H1 (cell line): Measurements from ENCODE around the gene RBBP5. TPM values are rescaled to one million over a fixed set of nuclear protein-coding genes. Genes with fewer than 3 reads are reported as not detected.

ENCODE experiments used
- CTCF ChIA-PET: fragments of 300-600 bp; sonication (Branson Sonifier 250); formaldehyde crosslinking; loops from one replicate; lab custom pipeline; 2021; ENCODE audit not compliant: partially characterized antibody; lab: Charles Lee
- POLR2A ChIA-PET: fragments of 300-600 bp; sonication (Branson Sonifier 250); formaldehyde crosslinking; loops from one replicate; lab custom pipeline; 2021; ENCODE audit warnings: inconsistent platforms; ENCODE audit not compliant: partially characterized antibody; lab: Charles Lee
- DNase-seq, 2 experiments: peaks; one replicate each; pipeline versions ENCODE4 v3.0.0 to v3.0.0-alpha.2; 2010 to 2022; ENCODE audit warnings: low spot score in 2 of 2, low read depth in 1 of 2, mixed read lengths in 1 of 2
- FAIRE-seq: peaks from 2 replicates; lab custom pipeline; 2011; peaks lifted over from hg19 to GRCh38; lab: Jason Lieb, UNC
- H2AFZ ChIP-seq: 2 replicates; pipeline ENCODE4 v1.8.1; 2012; ENCODE audit warnings: low read length, inconsistent platforms
- H2AK5ac ChIP-seq: 2 replicates; pipeline ENCODE4 v1.6.1; 2013; ENCODE audit warnings: low read depth, low read length
- H2BK120ac ChIP-seq: replicated peaks from 2 replicates; pipeline ENCODE3; 2013; ENCODE audit warnings: low read depth, low read length, inconsistent platforms
- H2BK12ac ChIP-seq: 2 replicates; pipeline ENCODE4 v1.6.1; 2013; ENCODE audit warnings: low read depth, low read length
- H2BK15ac ChIP-seq: 2 replicates; pipeline ENCODE4 v1.6.1; 2013; ENCODE audit warnings: low read length
- H2BK20ac ChIP-seq: 2 replicates; pipeline ENCODE4 v1.6.1; 2013; ENCODE audit warnings: low read length
- H2BK5ac ChIP-seq: 2 replicates; pipeline ENCODE4 v1.6.1; 2013; ENCODE audit warnings: low read depth, low read length
- H3K14ac ChIP-seq: 2 replicates; pipeline ENCODE4 v1.6.1; 2013; ENCODE audit warnings: inconsistent platforms; ENCODE audit not compliant: insufficient read length
- H3K18ac ChIP-seq: 2 replicates; pipeline ENCODE4 v1.6.1; 2013; ENCODE audit warnings: low read length; ENCODE audit errors: extremely low read depth
- H3K23ac ChIP-seq: 2 replicates; pipeline ENCODE4 v1.6.1; 2013; ENCODE audit warnings: inconsistent platforms; ENCODE audit not compliant: insufficient read length
- H3K23me2 ChIP-seq: 2 replicates; pipeline ENCODE4 v1.6.1; 2013; ENCODE audit warnings: low read depth, low read length
- H3K27ac ChIP-seq: 2 replicates; pipeline ENCODE4 v1.6.1; 2011; ENCODE audit warnings: low read depth, low read length, inconsistent platforms
- H3K27me3 ChIP-seq, 4 experiments: replicated peaks in 1 of 4; 1 replicate in 1 of 4; 2 replicates in 3 of 4; pipeline versions ENCODE4 v1.6.1 to v1.8.1; 2011 to 2013; ENCODE audit warnings: low read length in 3 of 4, mild to moderate bottlenecking in 3 of 4, inconsistent platforms in 2 of 4, mixed read lengths in 2 of 4, moderate library complexity in 1 of 4; ENCODE audit not compliant: control insufficient read depth in 3 of 4, insufficient read depth in 3 of 4; ENCODE audit errors: extremely low read depth in 1 of 4
- H3K36me3 ChIP-seq, 4 experiments: 2 replicates each; pipeline versions ENCODE4 v1.6.1 to v1.8.1; 2011 to 2013; ENCODE audit warnings: mild to moderate bottlenecking in 4 of 4, low read length in 3 of 4, moderate library complexity in 2 of 4, control low read depth in 1 of 4, inconsistent platforms in 1 of 4; ENCODE audit not compliant: insufficient read depth in 4 of 4, control insufficient read depth in 2 of 4
- H3K4ac ChIP-seq: replicated peaks from 2 replicates; pipeline ENCODE3; 2013; ENCODE audit warnings: low read length, low read depth, mixed read lengths, inconsistent platforms; ENCODE audit not compliant: insufficient read length
- H3K4me1 ChIP-seq, 4 experiments: replicated peaks in 1 of 4; 1 replicate in 1 of 4; 2 replicates in 3 of 4; pipeline versions ENCODE4 v1.6.1 to v1.8.1; 2011 to 2013; ENCODE audit warnings: low read length in 3 of 4, inconsistent platforms in 2 of 4, mixed read lengths in 1 of 4; ENCODE audit not compliant: insufficient read depth in 4 of 4, control insufficient read depth in 3 of 4
- H3K4me2 ChIP-seq, 2 experiments: 2 replicates each; pipeline versions ENCODE4 v1.6.1 to v1.8.1; 2011 to 2013; ENCODE audit warnings: low read depth in 2 of 2, low read length in 2 of 2, control low read depth in 1 of 2, inconsistent platforms in 1 of 2, mild to moderate bottlenecking in 1 of 2; ENCODE audit not compliant: insufficient read depth in 1 of 2
- H3K4me3 ChIP-seq, 4 experiments: fragments of 200-600, 300-600 bp in 1 of 4; sonication (generic), shearing (Covaris generic), sonication (Bioruptor Twin) in 1 of 4; 2 replicates each; pipeline versions ENCODE4 v1.5.1 to v1.8.1; 2011 to 2016; ENCODE audit warnings: low read length in 4 of 4, low read depth in 3 of 4, control low read depth in 2 of 4, inconsistent platforms in 2 of 4, mild to moderate bottlenecking in 2 of 4, mixed read lengths in 1 of 4, moderate library complexity in 1 of 4; ENCODE audit not compliant: insufficient read depth in 2 of 4; ENCODE audit errors: extremely low read depth in 1 of 4
- H3K56ac ChIP-seq: replicated peaks from 2 replicates; pipeline ENCODE3; 2013; ENCODE audit warnings: low read depth, mild to moderate bottlenecking, mixed read lengths, low read length, inconsistent platforms; ENCODE audit not compliant: insufficient read length
- H3K79me1 ChIP-seq: 2 replicates; pipeline ENCODE4 v1.6.1; 2013; ENCODE audit warnings: low read depth, low read length, control low read depth
- H3K79me2 ChIP-seq, 2 experiments: 2 replicates each; pipeline versions ENCODE4 v1.6.1 to v1.8.1; 2012 to 2013; ENCODE audit warnings: low read length in 2 of 2, mild to moderate bottlenecking in 2 of 2, inconsistent platforms in 1 of 2; ENCODE audit not compliant: insufficient read depth in 2 of 2, control insufficient read depth in 1 of 2
- H3K9ac ChIP-seq, 4 experiments: replicated peaks in 1 of 4; 1 replicate in 1 of 4; 2 replicates in 3 of 4; pipeline versions ENCODE4 v1.6.1 to v1.8.1; 2011 to 2013; ENCODE audit warnings: low read depth in 3 of 4, low read length in 3 of 4, control low read depth in 2 of 4, mild to moderate bottlenecking in 2 of 4, moderate library complexity in 2 of 4, inconsistent platforms in 1 of 4; ENCODE audit errors: extremely low read depth in 1 of 4
- H3K9me3 ChIP-seq, 2 experiments: 2 replicates each; pipeline versions ENCODE4 v1.6.1 to v1.8.1; 2012 to 2013; ENCODE audit warnings: mild to moderate bottlenecking in 2 of 2, moderate library complexity in 2 of 2, control low read depth in 1 of 2, inconsistent platforms in 1 of 2, low read depth in 1 of 2, low read length in 1 of 2, mixed read lengths in 1 of 2; ENCODE audit not compliant: insufficient read depth in 2 of 2
- H4K20me1 ChIP-seq, 2 experiments: replicated peaks in 1 of 2; 2 replicates each; pipeline versions ENCODE3 to v1.8.1; 2011 to 2013; ENCODE audit warnings: inconsistent platforms in 2 of 2, low read length in 2 of 2, mild to moderate bottlenecking in 1 of 2; ENCODE audit not compliant: insufficient read depth in 2 of 2, control insufficient read depth in 1 of 2
- H4K5ac ChIP-seq: 2 replicates; pipeline ENCODE4 v1.6.1; 2013; ENCODE audit warnings: low read length, low read depth, mixed read lengths, inconsistent platforms; ENCODE audit not compliant: insufficient read length
- H4K8ac ChIP-seq: 2 replicates; pipeline ENCODE4 v1.8.0; 2013; ENCODE audit warnings: mild to moderate bottlenecking, moderate library complexity, low read length, inconsistent platforms; ENCODE audit not compliant: insufficient read depth; ENCODE audit errors: extremely low read depth
- H4K91ac ChIP-seq: replicated peaks from 2 replicates; pipeline ENCODE3; 2013; ENCODE audit warnings: low read length, mixed read lengths, inconsistent platforms; ENCODE audit not compliant: insufficient read length
- ATF2 ChIP-seq: IDR thresholded peaks from 2 replicates; pipeline ENCODE4 v1.6.1; 2012; ENCODE audit warnings: low read length, inconsistent platforms
- BRCA1 ChIP-seq: IDR thresholded peaks from 2 replicates; pipeline ENCODE4 v1.6.1; 2012; ENCODE audit warnings: low read depth, low read length, improper control_type of control experiment
- CHD2 ChIP-seq: IDR thresholded peaks from 2 replicates; pipeline ENCODE4 v1.6.1; 2012; ENCODE audit warnings: low read length, improper control_type of control experiment
- CTCF ChIP-seq, 3 experiments: IDR thresholded peaks; 1 replicate in 2 of 3; 2 replicates in 1 of 3; pipeline versions ENCODE4 v1.5.1 to v1.6.1; 2011; ENCODE audit warnings: low read length in 3 of 3, mild to moderate bottlenecking in 3 of 3, inconsistent platforms in 2 of 3, low read depth in 1 of 3, moderate library complexity in 1 of 3; ENCODE audit not compliant: insufficient read depth in 1 of 3; ENCODE audit errors: control extremely low read depth in 1 of 3
- MAX ChIP-seq: IDR thresholded peaks from 2 replicates; pipeline ENCODE4 v1.6.1; 2012; ENCODE audit warnings: inconsistent platforms
- RNF2 ChIP-seq: fragments of 200-900, 300-1000 bp; sonication (generic); IDR thresholded peaks from 2 replicates; pipeline ENCODE4 v1.7.1; 2016; ENCODE audit warnings: borderline replicate concordance, low read depth, mild to moderate bottlenecking, antibody characterized with exemption, low read length; ENCODE audit not compliant: poor library complexity, severe bottlenecking; ENCODE audit errors: missing control alignments
- YY1 ChIP-seq: IDR thresholded peaks from 2 replicates; pipeline ENCODE4 v1.6.1; 2011; ENCODE audit warnings: low read depth, mild to moderate bottlenecking, low read length
- WGBS, 2 experiments: shearing (Covaris generic) in 1 of 2; methylation state at CpG; one replicate each; pipeline versions ENCODE4 v1.1.6 to v1.1.7; 2013 to 2015; ENCODE audit warnings: low lambda C conversion rate in 2 of 2, mixed read lengths in 2 of 2, inconsistent platforms in 1 of 2, low coverage in 1 of 2, missing lambda C conversion rate in 1 of 2; ENCODE audit not compliant: insufficient replicate concordance in 2 of 2, insufficient coverage in 1 of 2, insufficient read length in 1 of 2; ENCODE audit errors: extremely low coverage in 1 of 2, missing lambda C conversion rate in 1 of 2; 5-methylcytosine and 5-hydroxymethylcytosine counted together
- polyA plus RNA-seq, 7 experiments: library from polyadenylated mRNA; depleted of rRNA in 3 of 7; stranded (reverse) in 5 of 7; unstranded in 2 of 7; fragments of >200 nt in 5 of 7; fragments of 200-250 nt in 2 of 7; gene quantifications; 1 replicate in 5 of 7; 2 replicates in 1 of 7; 4 replicates in 1 of 7; pipeline versions ENCODE4 v1.2.1 to v1.2.3, GENCODE V29; 2011 to 2013; ENCODE audit warnings: missing spikeins in 2 of 7, mixed read lengths in 2 of 7
- total RNA-seq: library from RNA; stranded (reverse); fragmentation: NEBNext Ultra II Directional; extraction: Animal tissue kit (Norgen Biotek cat#: 25700); gene quantifications from 2 replicates; pipeline ENCODE4 v1.2.1, GENCODE V29; 2021

The RBBP5 gene
- total and polyA plus RNA-seq, 2 of the 8 experiments (the other 6 are each of a cell fraction or from before 2014, with no cell fraction given): 6.7 to 21.5 TPM

GRCh38 chr1:205061665-205062069 lies 60.1 kb downstream of the RBBP5 start:
- Histone ChIP-seq H3K4me2 (peak overlapping the region in 1 of 2 experiments; percentile 19; a peak in 1 of 4 replicates), H3K14ac (no peak overlapping the region), H3K56ac (no peak overlapping the region)
- peak; percentile 38; the same call in 1 of the 2 replicates for TF ChIP-seq MAX
- no peak for TF ChIP-seq RNF2
- peak; percentile 84 to 96 (median 95) for TF ChIP-seq CTCF (IDR thresholded peaks at IDR 0.05; ENCODE audit: control extremely low read depth in 1 of 3, insufficient read depth in 1 of 3, low read depth in 1 of 3, low read length in 3 of 3)
- TF ChIP-seq YY1: 0 out of 2 replicates have a peak, but pooled peaks have one; percentile 71
- no peak for TF ChIP-seq BRCA1
- no peak for TF ChIP-seq ATF2
- TF ChIP-seq CHD2: no peak

More at GRCh38 chr1:205061665-205062069, 60.1 kb downstream of the RBBP5 start:
- Histone ChIP-seq H3K36me3 (no peaks in the 10 kb centered on the region), H3K4ac (no peak overlapping the region), H2AK5ac (no peak overlapping the region), H3K79me1 (no peaks in the 10 kb centered on the region), H3K79me2 (no peaks in the 10 kb centered on the region), H3K18ac (no peak overlapping the region; the same call in 1 of the 2 replicates), H3K27ac (no peak overlapping the region), H3K9me3 (no peaks in the 10 kb centered on the region), H3K9ac (peak overlapping the region in 1 of 4 experiments; percentile 8; a peak in 3 of 7 replicates), H4K91ac (no peak overlapping the region), H2BK5ac (no peak overlapping the region), H2BK15ac (0 out of 2 replicates have a peak overlapping the region, but pooled peaks have one; percentile 29), H2BK120ac (no peak overlapping the region), H4K5ac (no peak overlapping the region), H3K4me1 (peaks cover 0 to 4% (median 2%) of the 10 kb centered on the region in 4 experiments; a peak in 4 of 7 replicates), H4K20me1 (peaks cover 0 to 1% of the 10 kb centered on the region in 2 experiments), H3K4me3 (no peak overlapping the region), H2BK20ac (no peak overlapping the region), H3K23me2 (no peaks in the 10 kb centered on the region), H4K8ac (peak overlapping the region; percentile 60; the same call in 1 of the 2 replicates), H2AFZ (peak overlapping the region; percentile 62; the same call in 1 of the 2 replicates), H3K23ac (no peak overlapping the region), H2BK12ac (no peak overlapping the region; the same call in 1 of the 2 replicates), H3K27me3 (no peaks in the 10 kb centered on the region)
- FAIRE-seq (peak; percentile 85), DNase-seq (peak; percentile 67 to 99)
- 41% methylated on average over 12 of the region's 13 CpGs; no CpG with 5 or more reads in 1 of the 2 experiments for WGBS, 2 experiments
- ChIA-PET POLR2A (interaction anchor here (0.8 to 2.5 kb wide), 6 partner anchors 21 to 292 kb away, joined by 3 to 6 read pairs (median 3); no protein-coding TSS in a partner anchor), CTCF (interaction anchor here (0.6 to 38.9 kb wide), 65 partner anchors 11 to 524 kb away, joined by 3 to 1336 read pairs (median 5); partner anchors contain the start of genes CNTN2, NUAK2, RBBP5 and TMCC2)
